Hematopoietic multipotent progenitor cell treated with erythropoietin and hydrocortisone succinate and interleukin-3 and kit ligand, for 17 days (in vitro differentiated cells): Measurements from ENCODE around the gene SOBP.

Experiments used
- DNase-seq: peaks from one replicate; pipeline ENCODE4 v3.0.0-alpha.2; 2015; ENCODE audit warnings: low spot score

Gene SOBP

DNA sequence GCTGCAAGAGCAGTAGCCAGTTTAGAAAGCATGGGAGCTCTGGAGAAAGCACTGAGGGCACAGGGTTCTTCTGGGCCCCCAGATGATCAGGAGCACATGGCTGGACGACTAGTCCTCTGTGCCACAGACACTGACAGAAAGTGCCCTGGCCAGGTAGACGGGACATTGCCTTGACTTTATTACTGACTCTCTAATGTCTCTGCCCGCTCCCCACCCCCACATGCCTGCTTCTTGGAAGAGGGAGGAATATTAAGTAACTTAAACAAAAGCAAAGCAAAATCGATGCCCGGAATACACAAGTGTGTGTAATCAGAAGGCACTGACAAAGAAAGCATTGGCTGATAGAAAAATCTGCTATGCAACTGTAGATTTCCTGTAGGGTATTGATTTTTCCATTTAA, 99.3 kb downstream of the SOBP start:
- DNase-seq = no peak

DNA sequence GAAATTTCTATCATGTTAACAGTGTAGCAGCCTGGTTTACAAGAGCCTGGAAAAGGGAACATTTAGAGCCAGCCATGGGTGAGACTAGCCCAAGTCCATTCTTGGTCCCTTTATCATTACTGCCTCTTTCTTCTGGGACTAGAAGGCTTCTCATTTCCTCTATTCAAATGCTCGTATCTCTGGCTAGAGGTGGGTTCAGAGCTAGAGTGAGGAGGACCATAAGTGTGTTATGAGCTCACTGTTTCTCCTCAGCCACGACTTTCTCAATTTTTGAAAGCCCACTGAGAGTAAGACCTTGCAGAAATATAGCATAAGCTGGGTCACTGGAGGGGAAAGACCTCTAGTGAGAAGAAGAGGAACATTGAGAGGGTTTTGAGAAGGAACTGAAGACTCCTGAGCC, 100.0 kb downstream of the SOBP start:
- DNase-seq = no peak

DNA sequence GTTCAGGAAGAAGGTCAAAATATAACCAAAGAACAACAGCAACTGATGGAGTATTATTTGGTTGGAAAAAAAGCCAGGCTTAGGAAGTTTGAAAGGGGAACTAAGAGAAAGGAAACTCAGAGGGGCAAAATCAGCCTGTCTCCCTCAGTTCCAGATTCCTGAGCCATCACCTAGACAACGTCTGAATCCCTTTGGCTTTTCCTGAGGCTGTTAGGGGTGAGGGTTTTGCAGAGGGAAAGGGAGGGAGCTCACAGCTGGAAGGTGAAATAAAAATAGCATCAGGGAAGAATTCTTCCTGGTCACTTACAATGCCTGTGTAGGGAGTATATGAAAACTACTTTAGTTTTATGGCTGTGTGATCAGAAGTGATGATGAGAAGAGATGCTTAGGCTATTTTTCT, 100.5 kb downstream of the SOBP start:
- DNase-seq = no peak

DNA sequence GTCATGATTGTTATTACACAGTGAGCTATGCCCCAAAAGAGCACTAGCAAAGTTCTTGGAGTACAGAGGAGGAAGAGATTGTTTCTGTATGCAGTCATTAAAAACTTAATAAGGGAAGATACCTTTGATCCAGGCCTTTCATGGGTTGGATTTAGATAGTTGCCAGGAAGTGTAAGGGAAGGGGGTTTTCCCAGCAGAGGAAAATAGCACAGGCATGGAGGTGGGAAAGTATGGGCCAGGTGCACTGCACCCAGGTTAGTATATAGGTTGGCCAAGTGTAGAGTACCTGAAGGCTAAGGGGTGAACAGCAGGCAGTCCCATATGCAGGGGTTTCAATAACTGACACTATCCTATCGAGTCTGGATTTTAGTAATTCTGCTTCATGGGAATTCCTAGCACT, 101.4 kb downstream of the SOBP start:
- DNase-seq = no peak

DNA sequence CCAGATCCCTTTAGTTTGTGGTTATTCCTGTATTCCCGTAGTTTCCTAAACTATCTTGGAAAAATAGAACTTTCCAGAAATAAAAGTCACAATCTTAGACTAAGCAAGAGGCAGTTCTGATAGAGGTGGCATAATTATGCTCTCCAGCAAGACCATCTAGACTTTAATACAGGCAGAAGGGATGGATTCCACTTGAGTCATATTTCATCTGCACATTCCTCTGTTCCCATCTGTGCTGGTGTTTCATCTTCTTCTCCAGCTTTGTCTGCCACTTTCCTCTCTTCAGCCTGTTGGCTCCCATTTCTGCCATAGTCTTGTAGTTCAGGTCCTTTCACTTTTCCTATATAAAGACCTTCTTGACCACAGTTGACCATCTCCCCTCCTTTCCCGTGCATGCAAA, 102.9 kb downstream of the SOBP start:
- DNase-seq = no peak

DNA sequence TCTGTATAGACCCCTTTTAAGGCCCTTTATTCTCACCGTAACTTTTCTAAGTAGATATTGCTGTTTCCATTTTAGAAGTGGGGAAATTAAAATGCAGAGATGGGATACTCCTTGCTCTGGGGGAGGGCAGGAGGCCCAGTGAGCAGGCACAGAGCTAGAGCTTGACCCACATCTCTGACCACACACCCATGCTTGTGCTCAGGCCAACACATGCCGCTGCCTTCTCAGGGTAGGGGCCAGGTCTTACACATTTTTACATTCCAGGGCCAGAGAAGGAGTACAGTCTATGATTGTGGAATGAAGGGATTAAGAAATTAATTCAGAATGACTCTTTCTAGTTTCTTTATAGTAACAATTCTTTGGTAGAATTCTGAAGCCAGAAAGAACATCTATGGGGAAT, 104.8 kb downstream of the SOBP start:
- no peak for DNase-seq

DNA sequence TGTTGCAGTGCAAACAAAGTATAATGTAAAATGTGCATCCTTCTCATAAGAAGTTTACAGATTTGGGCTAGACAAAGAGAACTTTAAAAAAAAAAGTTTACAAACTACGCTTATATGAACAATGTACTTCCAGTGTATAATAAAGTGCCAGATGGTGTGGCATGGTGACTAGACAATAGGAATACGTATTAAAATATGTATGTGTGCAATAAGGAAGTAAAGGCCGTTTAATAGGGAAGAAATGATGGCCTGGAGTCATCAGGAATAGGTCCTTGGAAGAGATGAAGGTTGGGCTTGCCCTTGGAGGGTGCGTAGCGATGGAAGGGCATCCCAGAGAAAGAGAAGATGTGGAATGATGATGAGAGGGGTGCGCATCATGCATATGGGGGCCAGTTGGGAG, 108.2 kb downstream of the SOBP start:
- no peak for DNase-seq

DNA sequence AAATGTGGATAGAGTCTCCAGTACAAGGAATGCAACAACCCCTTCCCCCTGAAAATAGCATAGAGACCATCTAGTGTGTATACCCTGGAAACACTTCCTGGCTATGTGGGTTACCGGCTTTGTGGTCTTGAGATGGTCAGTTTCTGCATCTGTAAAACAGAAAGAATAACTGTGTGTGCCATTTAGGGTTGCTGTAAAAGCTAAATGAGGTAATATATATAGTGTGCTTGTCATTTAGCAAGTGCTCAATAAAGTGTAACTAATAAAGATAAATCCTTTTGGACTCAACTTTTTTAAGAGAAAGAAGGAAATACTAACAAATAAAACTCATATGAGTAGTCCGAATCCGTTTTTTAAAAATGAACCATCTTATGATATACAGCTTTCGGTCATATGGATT, 109.1 kb downstream of the SOBP start:
- no peak for DNase-seq

DNA sequence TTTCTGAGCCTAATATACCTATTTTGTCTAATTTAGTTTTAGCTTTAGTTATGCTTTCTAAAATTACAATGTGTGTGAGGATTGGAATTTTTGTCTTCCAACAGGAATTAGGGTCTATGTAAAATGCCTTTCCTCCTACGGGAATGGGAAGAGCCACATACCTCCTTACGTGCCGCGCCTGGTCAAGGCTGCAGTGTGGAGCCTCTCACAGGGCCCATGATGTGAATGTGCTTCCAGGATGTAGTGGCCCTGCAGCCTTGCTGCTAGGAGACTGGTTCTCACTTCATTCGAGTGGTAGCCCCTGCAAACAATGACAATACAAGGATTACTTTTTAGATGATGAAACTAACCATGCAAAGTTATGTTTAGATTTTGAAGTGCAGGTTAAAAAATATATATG, 110.2 kb downstream of the SOBP start:
- DNase-seq = no peak

DNA sequence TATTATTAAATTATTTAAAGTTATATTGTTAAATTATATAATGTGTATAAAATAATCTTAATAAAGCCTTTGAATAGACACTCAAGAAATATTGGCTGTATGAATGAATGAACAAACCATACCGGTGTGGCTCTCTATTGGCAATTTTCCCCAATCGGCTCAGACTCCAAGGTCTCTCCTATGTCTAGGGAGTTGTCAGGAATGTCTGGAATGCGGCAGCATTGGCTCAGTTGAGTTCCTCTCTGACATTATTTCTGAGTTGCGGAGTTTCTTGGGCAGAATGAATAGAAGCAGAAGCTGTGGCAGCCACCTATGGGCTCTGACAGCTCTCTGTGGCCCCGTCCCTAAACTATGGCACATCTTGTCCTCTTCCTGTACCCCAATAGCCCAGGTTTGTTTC, 111.0 kb downstream of the SOBP start:
- no peak for DNase-seq

DNA sequence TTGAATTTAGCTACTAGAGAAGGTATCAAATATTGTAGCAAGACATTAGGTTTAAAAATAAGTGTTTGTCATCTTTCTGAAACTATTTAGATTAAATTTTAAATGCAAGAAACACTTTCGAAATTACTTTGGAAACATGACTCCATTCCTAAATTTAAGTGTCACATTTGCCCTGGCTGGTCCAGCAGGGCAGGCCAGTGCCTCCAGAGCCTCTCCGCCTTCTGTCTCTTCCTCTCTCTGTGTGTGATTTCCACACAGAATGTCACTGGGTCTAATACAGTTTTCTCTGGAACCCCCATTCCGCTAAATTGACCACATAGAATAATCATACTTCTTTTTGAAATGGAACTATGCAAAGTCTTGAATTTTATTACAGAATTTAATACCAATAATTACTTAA, 111.5 kb downstream of the SOBP start:
- no peak for DNase-seq

DNA sequence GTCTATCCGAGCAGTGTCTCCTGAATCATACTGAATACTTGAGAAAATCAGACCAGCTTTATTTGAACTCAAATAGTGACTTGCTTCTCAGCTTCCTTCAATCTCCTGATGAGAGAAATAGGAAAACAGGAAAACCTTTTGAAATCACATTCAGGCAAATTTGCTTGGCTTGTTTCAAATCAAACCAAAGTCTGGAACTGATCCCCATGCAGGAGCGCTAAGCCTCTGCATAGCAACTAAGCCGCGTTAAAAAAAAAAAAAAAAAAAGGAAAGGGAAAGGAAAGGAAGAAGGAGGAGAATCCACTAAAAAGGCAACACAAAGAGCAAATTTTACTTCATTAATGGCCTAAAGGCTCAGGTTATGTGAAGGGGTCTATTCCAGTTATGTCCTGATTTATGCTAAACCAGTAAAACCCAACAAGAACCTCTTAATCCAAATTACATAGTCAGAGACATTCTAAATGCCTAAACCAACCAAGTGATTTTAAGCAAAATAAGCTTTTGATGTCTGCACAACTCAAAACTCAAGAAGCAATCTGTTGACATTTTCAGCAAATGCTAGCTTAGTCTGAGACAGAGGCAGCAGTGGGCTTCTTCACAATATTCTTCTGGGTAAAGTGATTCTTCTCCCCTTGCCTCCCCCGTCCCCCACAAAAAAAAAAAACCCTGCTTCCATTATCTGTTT, 112.5 kb downstream of the SOBP start:
- no peak for DNase-seq

DNA sequence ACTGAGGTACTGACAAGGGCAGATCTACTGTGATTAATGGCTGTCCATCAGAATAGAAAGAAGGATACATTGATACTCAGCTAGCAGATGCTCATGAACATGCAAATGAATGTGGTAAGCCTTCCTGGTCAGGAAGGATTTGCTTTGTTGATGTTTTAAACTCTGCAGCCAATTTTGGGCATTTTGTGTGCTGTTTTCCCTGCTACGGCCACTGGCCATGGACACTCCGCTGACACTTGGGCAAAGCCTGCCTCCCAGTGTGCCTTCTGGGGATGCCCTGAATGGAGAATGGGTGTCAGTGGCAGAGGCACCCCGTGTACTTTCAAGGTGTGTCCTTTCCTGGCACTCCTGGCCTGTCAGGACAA, 113.1 kb downstream of the SOBP start:
- no peak for DNase-seq

DNA sequence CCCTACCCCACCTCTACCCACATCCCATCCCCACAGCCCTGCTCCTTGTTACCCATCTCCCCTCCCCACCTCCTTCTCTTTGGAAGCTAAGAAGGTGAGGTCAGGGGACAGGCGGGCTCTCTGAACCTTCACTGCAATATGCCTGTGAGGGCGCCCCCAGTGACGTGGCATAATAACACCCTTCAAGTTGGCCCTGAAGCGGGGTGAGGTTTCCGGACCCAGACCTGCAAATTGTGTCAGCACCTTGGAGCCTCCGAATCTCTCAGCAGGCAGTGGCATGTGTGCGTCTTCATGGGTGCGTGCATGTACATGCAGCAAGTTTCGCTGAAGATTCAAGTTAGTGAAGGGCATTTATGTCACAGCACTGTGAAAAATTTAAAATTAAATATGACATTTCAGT, 114.6 kb downstream of the SOBP start:
- no peak for DNase-seq

DNA sequence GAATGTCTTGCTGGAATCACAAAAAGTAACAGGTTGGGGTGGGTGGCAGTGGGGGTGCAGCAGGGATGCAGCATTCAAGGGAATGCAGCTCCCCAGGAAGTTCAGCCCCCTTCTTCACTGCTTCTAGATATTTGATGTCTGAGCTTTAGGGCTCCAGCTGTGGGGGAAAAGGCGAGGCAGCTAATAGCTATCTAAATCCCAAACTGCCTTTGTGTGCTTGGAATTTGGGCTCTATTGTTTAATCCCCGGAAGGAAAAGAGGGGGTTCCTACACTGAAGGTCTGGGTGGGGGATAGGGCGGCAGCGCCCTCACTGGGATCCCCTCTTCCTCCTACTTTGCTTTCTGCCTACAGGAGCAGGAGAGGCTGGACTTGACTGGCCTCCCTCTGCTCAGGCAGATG, 116.5 kb downstream of the SOBP start:
- DNase-seq = no peak

DNA sequence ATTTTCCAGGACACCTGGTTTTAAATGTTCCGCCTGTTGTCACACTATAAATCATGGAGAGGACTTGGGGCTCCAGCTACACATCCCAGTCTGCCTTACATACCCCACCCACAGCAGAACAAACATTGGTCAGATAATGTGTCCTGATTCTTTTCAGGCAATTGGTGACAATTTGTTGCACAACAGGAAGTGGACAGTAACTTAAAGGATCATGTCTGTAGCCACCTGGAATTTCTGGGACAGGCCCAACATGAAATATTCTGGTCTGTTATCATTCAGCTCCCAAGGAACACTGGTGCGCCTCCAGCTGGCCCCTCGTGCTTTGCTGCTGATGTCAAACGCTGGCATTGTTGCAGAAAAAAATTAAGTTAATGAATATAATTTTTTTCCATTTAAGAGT, 117.2 kb downstream of the SOBP start:
- DNase-seq = no peak

DNA sequence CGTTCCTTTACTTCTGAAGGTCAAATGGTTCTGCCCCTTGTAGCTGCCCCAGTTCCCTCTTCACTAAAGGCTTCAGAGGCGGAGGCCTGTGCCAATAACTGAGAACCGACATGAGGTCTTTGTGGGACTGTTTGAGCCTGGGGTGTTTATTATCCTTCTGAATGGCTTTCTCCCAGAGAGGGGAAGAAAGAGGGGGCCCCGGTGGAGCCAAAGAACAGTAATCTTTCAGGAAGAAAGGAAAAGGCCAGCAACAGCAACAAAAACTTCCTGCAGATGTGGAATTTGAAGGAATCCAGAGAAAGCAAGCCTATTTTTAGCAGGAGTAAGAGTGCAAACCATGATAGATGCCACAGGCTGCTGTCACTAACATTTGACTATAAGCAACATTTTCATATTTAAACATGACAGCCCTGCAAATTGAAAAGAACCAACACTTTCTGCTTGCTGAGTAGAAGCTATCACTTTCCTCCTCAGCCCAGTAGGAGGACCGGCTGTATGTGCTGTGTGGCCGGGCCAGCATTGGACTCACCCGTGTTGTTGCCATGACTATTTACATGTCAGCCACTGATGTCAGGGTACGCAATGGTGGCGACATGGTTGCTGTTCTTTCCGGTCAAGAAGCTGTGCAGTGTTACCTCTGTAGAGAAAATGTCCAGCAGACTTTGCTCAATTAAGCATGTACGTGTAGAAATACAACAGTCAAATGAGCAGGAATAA, 121.3 kb downstream of the SOBP start:
- DNase-seq = no peak

DNA sequence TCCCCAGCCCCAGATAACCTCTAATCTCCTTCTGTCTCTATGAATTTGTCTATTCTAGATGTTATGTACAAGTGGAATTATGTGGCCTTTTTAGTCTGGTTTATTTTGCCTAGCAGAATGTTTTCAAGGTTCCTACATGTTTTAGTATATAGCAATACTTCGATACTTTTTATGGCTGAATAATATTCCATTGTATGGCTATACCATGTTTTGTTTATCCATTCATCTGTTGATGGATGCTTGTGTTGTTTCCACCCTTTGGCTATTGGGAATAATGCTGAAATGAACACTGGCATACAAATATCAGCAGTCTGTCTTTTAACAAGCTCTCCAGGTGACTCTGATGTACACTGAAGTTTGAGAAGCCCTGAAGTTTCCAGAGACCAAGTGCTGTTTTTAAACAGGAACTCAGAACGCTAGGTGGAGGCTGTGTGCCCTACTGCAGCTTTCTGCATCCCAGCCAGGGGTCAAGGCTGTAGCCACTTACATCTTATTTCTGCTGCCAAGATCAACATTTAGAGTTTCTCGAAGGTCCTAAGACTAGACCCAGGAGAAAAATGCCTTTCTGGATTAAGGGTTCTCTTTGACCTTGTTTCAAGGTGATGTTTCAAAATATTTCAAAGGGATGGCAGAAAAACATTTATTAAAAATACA, 123.0 kb downstream of the SOBP start:
- DNase-seq = no peak

DNA sequence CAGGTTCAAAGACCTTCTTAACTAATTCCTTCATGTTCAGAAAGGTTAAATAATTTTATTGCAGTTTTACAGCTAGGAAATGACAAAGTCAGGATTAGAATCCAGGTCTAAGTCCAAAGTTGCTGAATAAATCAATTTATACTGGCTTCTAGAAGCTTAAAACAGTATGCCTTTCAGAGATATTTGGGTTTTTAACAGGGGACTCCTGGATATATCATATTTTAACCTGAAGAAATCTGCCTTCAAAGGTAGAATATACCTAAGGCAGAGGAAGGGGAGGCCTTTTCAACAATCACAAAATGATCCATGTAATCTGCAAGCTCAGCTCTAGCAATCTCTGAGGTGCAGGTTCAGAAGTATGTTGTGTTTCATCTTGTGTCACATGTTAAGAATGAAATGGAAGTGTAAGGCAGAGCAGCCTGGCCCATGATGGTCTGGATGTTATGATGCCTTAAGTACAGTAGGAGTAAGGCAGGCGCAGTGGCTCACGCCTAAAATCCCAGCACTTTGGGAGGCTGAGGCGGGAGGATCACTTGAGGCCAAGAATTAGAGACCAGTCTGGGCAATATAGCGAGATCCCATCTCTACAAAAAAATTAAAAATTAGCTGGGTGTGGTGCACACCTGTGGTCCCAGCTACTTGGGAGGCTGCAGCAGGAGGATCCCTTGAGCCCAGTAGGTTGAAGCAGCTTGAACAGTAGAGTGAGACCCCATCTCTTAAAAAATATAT, 123.9 kb downstream of the SOBP start:
- no peak for DNase-seq

DNA sequence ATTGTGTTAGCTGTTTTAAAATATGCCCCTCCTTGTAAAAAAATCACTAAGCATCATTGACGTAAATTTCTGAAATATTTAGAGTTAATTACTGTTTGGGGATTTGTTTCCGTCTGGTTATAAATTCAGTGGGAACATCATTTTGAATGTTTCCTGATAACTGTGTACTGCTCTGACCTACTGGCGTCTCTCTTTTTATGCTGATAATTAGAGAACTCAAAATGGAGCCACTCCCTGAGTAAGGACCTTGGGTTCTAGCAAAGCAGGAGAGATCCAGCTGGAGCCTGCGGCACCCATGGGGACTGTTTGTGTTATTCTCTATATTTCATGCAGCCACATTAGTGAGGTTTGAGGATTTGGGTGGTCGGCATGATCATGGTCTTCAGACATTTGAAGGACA, 124.9 kb downstream of the SOBP start:
- no peak for DNase-seq

DNA sequence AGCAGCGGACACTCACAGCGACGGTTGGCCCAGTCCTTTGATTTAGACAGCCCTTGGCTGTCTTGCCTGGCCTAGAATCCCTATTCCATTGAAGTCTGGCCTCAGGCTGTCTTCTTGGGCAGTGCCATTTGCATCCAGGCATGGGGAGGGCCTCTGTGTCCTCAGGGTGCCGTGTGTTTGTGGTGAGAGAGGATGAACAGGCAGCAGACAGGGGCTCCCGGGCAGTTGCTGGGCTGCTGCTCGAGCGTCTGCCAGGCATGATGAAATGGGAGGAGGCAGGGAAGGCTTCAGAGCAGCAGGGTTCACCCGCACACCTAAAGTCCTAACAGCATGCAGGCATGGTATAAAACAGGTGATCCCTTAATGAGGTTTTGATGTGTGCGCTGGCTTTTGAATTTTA, 126.9 kb downstream of the SOBP start:
- no peak for DNase-seq

DNA sequence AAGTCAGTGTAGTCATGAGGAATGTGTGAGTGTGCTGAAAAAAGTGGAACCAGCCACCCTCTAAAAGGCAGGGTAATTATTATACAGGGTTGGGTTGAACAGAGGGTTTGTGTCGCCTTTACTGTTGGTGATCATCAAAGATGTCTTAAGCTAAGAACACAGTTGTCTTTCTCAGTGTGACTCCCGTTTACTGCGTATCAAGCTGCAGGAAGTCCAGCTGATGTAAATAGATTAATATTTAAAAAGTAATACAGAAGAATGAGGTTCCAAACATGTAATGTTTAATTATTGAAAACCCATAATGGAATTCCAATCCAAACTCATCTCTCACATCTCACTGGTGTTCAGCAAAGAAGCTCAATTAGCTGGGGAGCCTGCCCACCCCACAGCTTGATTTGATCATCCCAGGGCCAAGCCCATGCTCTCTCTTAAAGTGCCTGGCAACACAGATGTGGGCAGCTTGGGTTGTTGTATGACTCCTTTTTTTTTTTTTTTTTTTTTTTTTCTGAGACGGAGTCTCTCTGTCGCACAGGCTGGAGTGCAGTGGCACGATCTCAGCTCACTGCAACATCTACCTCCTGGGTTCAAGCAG, 127.5 kb downstream of the SOBP start:
- DNase-seq = no peak

DNA sequence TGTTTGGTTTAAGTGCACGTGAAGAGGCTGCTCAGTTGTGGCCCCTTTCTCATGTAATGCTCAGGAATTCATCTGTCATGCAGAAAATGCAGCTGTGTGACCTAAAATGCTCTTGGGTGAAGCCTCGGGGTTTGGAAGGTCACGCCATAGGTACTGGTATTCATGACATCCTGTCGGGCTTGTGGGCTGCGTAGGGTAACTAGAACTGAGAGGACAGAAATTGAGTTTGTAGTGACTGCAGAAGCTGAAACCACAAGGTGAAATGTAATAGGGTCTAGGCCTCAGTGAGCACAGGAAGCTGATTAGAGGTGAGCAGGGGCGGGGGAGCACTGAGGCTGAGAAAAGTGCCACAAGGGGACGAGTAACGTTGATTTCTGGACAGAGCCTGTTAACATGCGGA, 128.8 kb downstream of the SOBP start:
- no peak for DNase-seq
